ENCODE data around the gene PSMG2.

Gene PSMG2

GRCh38 chr18:12726774-12727550, 24.1 kb downstream of the PSMG2 start:
- Histone ChIP-seq H3K4me1 (ENCODE audit: insufficient read depth, low read length) (no peaks in the 10 kb centered on the region), H3K27ac (ENCODE audit: low read depth, low read length) (no peak overlapping the region), H3K9me3 (ENCODE audit: low read length) (no peaks in the 10 kb centered on the region), H3K27me3 (ENCODE audit: control insufficient read depth in 1 of 2, insufficient read depth in 2 of 2, low read length in 2 of 2) (no peaks in the 10 kb centered on the region), H3K36me3 (ENCODE audit: insufficient read depth, low read length) (peaks cover 24% of the 10 kb centered on the region), H3K4me3 (ENCODE audit: low read depth in 1 of 2, low read length in 2 of 2) (no peak overlapping the region), H3K9ac (ENCODE audit: low read length) (no peak overlapping the region)

DNA sequence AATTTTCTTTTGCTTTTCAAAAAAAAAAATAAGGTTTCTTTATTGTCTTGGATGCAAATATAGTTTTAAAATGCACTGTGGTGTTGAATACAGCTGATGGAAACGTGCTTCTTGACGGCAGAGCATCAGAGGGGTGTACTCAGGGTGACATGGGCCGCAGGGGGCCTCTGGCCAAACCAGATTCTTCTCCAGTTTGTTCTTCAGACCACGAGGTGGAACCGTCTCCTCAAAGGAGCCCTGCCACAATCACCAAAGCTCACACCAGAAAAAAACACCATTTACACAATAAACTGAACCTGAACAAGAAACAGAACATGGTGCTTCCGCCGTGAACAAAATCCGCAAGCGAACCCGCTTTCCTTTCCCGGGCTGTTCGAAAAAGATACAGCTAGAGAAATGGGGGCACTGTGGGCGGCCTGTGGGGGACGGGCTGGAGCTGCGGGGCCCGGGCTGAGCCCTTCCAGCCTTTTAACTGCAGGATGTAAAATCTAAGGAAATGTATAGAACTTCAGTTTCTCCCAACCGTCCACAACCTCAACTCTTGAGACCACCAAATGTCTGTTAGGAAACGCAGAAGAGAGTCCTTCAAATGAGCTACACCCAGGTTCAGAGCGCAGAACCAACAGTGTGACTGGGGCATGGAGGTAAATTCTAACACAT, 34.5 kb downstream of the PSMG2 start:
- H3K27me3 ChIP-seq (ENCODE audit: control insufficient read depth in 1 of 2, insufficient read depth in 2 of 2, low read length in 2 of 2) = no peaks in the 10 kb centered on the region
- H3K4me1 ChIP-seq (ENCODE audit: insufficient read depth, low read length) = no peaks in the 10 kb centered on the region
- H3K36me3 ChIP-seq (ENCODE audit: insufficient read depth, low read length) = no peaks in the 10 kb centered on the region
- no peak overlapping the region for H3K27ac ChIP-seq (ENCODE audit: low read depth, low read length)
- no peak overlapping the region for H3K9ac ChIP-seq (ENCODE audit: low read length)
- H3K9me3 ChIP-seq (ENCODE audit: low read length) = no peaks in the 10 kb centered on the region
- H3K4me3 ChIP-seq (ENCODE audit: low read depth in 1 of 2, low read length in 2 of 2) = no peak overlapping the region

GRCh38 chr18:12741351-12741750, 38.5 kb downstream of the PSMG2 start:
- no peak overlapping the region for H3K27ac ChIP-seq (ENCODE audit: low read depth, low read length)
- no peaks in the 10 kb centered on the region for H3K4me1 ChIP-seq (ENCODE audit: insufficient read depth, low read length)
- no peaks in the 10 kb centered on the region for H3K27me3 ChIP-seq (ENCODE audit: control insufficient read depth in 1 of 2, insufficient read depth in 2 of 2, low read length in 2 of 2)
- no peaks in the 10 kb centered on the region for H3K9me3 ChIP-seq (ENCODE audit: low read length)
- no peaks in the 10 kb centered on the region for H3K36me3 ChIP-seq (ENCODE audit: insufficient read depth, low read length)
- H3K4me3 ChIP-seq (ENCODE audit: low read depth in 1 of 2, low read length in 2 of 2) = no peak overlapping the region
- H3K9ac ChIP-seq (ENCODE audit: low read length) = no peak overlapping the region

- no peaks in the 10 kb centered on the region for H3K9me3 ChIP-seq (ENCODE audit: low read length)
- no peak overlapping the region for H3K9ac ChIP-seq (ENCODE audit: low read length)
- no peak overlapping the region for H3K4me3 ChIP-seq (ENCODE audit: low read depth in 1 of 2, low read length in 2 of 2)
- no peaks in the 10 kb centered on the region for H3K4me1 ChIP-seq (ENCODE audit: insufficient read depth, low read length)
- no peaks in the 10 kb centered on the region for H3K36me3 ChIP-seq (ENCODE audit: insufficient read depth, low read length)
- no peak overlapping the region for H3K27ac ChIP-seq (ENCODE audit: low read depth, low read length)
- H3K27me3 ChIP-seq (ENCODE audit: control insufficient read depth in 1 of 2, insufficient read depth in 2 of 2, low read length in 2 of 2) = no peaks in the 10 kb centered on the region
Observed at GRCh38 chr18:12742453-12742852, 39.6 kb downstream of the PSMG2 start.

DNA sequence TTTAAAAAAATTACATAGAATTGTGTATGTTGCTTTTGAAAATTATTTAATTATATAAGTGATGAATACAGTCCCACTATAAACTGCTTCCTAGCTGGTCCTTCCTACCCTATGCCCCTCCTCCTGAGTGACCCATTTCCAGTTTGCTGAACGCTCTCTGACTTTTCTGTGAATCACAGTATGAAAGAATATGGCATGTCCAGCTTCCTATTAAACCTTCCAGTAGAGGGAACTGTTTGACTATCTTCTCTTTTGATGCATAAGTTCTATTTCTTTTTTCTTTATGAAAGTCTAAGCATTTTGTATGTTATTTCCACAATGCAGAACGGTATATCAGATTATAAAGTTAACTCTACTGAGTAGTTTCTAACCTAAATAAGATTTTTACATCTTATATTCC, 41.3 kb downstream of the PSMG2 start:
- no peaks in the 10 kb centered on the region for H3K36me3 ChIP-seq (ENCODE audit: insufficient read depth, low read length)
- no peak overlapping the region for H3K4me3 ChIP-seq (ENCODE audit: low read depth in 1 of 2, low read length in 2 of 2)
- no peak overlapping the region for H3K27ac ChIP-seq (ENCODE audit: low read depth, low read length)
- H3K4me1 ChIP-seq (ENCODE audit: insufficient read depth, low read length) = no peaks in the 10 kb centered on the region
- H3K9ac ChIP-seq (ENCODE audit: low read length) = no peak overlapping the region
- no peaks in the 10 kb centered on the region for H3K27me3 ChIP-seq (ENCODE audit: control insufficient read depth in 1 of 2, insufficient read depth in 2 of 2, low read length in 2 of 2)
- H3K9me3 ChIP-seq (ENCODE audit: low read length) = no peaks in the 10 kb centered on the region

DNA sequence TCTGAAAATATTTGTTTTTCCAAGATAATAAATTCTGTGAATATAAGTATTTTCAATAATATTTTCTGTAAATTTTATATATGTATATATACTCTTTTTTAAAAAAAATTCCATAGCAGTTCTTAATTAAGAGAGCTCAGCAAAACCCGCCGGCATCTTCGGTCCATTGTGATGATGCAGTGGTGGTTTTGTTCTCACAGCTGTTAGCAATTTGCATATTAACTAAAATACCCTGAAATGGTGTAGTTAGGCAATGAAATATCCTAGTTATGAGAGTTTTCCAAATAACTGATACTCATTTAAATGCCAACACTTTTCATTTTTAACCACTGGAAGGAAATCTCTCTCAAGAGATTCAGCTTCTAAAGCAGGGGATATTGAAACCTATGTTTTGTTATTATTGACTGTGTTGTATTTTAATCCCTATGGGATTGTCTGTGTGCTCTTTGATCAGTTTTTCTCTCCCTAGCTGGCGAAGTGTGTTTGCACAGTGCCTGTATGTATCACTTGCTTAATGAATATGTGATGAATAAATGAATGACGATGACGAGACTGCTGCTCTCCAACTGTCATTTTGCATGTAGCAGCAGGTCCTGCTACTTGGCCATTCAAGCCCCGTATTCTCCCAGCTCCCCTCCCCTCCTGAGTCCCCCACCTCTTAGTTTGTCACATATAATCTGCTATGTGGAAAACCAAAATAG, 42.4 kb downstream of the PSMG2 start:
- Histone ChIP-seq H3K9me3 (ENCODE audit: low read length) (no peaks in the 10 kb centered on the region), H3K9ac (ENCODE audit: low read length) (no peak overlapping the region), H3K4me1 (ENCODE audit: insufficient read depth, low read length) (no peaks in the 10 kb centered on the region), H3K27me3 (ENCODE audit: control insufficient read depth in 1 of 2, insufficient read depth in 2 of 2, low read length in 2 of 2) (no peaks in the 10 kb centered on the region), H3K4me3 (ENCODE audit: low read depth in 1 of 2, low read length in 2 of 2) (no peak overlapping the region), H3K36me3 (ENCODE audit: insufficient read depth, low read length) (no peaks in the 10 kb centered on the region), H3K27ac (ENCODE audit: low read depth, low read length) (no peak overlapping the region)

- H3K4me3 ChIP-seq (ENCODE audit: low read depth in 1 of 2, low read length in 2 of 2) = no peak overlapping the region
- no peaks in the 10 kb centered on the region for H3K36me3 ChIP-seq (ENCODE audit: insufficient read depth, low read length)
- H3K27ac ChIP-seq (ENCODE audit: low read depth, low read length) = no peak overlapping the region
- no peak overlapping the region for H3K9ac ChIP-seq (ENCODE audit: low read length)
- no peaks in the 10 kb centered on the region for H3K4me1 ChIP-seq (ENCODE audit: insufficient read depth, low read length)
- no peaks in the 10 kb centered on the region for H3K9me3 ChIP-seq (ENCODE audit: low read length)
- H3K27me3 ChIP-seq (ENCODE audit: control insufficient read depth in 1 of 2, insufficient read depth in 2 of 2, low read length in 2 of 2) = no peaks in the 10 kb centered on the region
Observed at GRCh38 chr18:12747530-12748315, 44.9 kb downstream of the PSMG2 start.

GRCh38 chr18:12748671-12749070, 45.8 kb downstream of the PSMG2 start:
- Histone ChIP-seq H3K4me3 (ENCODE audit: low read depth in 1 of 2, low read length in 2 of 2) (no peak overlapping the region), H3K27ac (ENCODE audit: low read depth, low read length) (no peak overlapping the region), H3K4me1 (ENCODE audit: insufficient read depth, low read length) (no peaks in the 10 kb centered on the region), H3K9me3 (ENCODE audit: low read length) (no peaks in the 10 kb centered on the region), H3K27me3 (ENCODE audit: control insufficient read depth in 1 of 2, insufficient read depth in 2 of 2, low read length in 2 of 2) (no peaks in the 10 kb centered on the region), H3K9ac (ENCODE audit: low read length) (no peak overlapping the region), H3K36me3 (ENCODE audit: insufficient read depth, low read length) (no peaks in the 10 kb centered on the region)

DNA sequence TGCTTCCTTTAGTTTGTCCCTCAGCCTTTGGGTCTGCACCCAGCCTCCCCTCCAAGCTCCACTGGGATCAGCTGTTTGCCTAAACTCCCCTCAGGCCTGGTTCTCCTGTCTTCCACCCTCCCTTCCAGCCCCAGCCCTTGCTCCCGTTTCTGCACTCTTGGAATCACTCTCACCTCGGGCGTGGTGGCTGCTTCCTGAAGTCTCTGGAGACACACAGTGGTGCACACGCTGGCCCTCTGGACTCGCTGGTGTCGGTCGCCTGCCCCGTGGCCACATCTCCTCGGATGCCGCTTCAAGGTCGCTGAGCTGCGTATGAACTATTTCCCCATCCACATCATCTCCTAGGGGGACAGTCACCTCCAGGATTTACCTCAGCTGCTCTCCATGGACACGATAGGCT, 46.3 kb downstream of the PSMG2 start:
- Histone ChIP-seq H3K27ac (ENCODE audit: low read depth, low read length) (no peak overlapping the region), H3K9ac (ENCODE audit: low read length) (no peak overlapping the region), H3K27me3 (ENCODE audit: control insufficient read depth in 1 of 2, insufficient read depth in 2 of 2, low read length in 2 of 2) (no peaks in the 10 kb centered on the region), H3K4me1 (ENCODE audit: insufficient read depth, low read length) (no peaks in the 10 kb centered on the region), H3K36me3 (ENCODE audit: insufficient read depth, low read length) (no peaks in the 10 kb centered on the region), H3K4me3 (ENCODE audit: low read depth in 1 of 2, low read length in 2 of 2) (no peak overlapping the region), H3K9me3 (ENCODE audit: low read length) (no peaks in the 10 kb centered on the region)

- H3K4me3 ChIP-seq (ENCODE audit: low read depth in 1 of 2, low read length in 2 of 2) = no peak overlapping the region
Observed at GRCh38 chr18:12750076-12750714, 47.4 kb downstream of the PSMG2 start.

More at GRCh38 chr18:12750076-12750714, 47.4 kb downstream of the PSMG2 start:
- H3K4me1 ChIP-seq (ENCODE audit: insufficient read depth, low read length) = no peaks in the 10 kb centered on the region
- no peaks in the 10 kb centered on the region for H3K9me3 ChIP-seq (ENCODE audit: low read length)
- H3K27me3 ChIP-seq (ENCODE audit: control insufficient read depth in 1 of 2, insufficient read depth in 2 of 2, low read length in 2 of 2) = no peaks in the 10 kb centered on the region
- H3K9ac ChIP-seq (ENCODE audit: low read length) = no peak overlapping the region
- no peaks in the 10 kb centered on the region for H3K36me3 ChIP-seq (ENCODE audit: insufficient read depth, low read length)
- H3K27ac ChIP-seq (ENCODE audit: low read depth, low read length) = no peak overlapping the region

All from muscle layer of colon (tissue), 2 donors.